A549 (cell line): ENCODE data around the gene TBX21. TPM values are rescaled to one million over a fixed set of nuclear protein-coding genes. Genes with fewer than 3 reads are reported as not detected.

ENCODE experiments used
- ATAC-seq, 2 experiments: fragments of 200-7000 bp in 1 of 2; fragments of >200 bp in 1 of 2; cut with Nextera tagmentation in 1 of 2; cut with Tn5 transposase in 1 of 2; 3 replicates each; pipeline versions ENCODE4 v1.8.0 to v1.9.1; 2018 to 2020; ENCODE audit warnings: mild to moderate bottlenecking in 1 of 2, moderate library complexity in 1 of 2
- CTCF ChIA-PET: fragments of 300-600 bp; sonication (Branson Sonifier 250); formaldehyde crosslinking; extraction: SDS; loops from one replicate; lab custom pipeline; 2021; ENCODE audit warnings: antibody characterized with exemption, inconsistent platforms; lab: Yijun Ruan, JAX
- POLR2A ChIA-PET: fragments of 350-600 bp; formaldehyde crosslinking; extraction: SDS; loops from one replicate; lab custom pipeline; 2021; ENCODE audit warnings: antibody characterized with exemption, inconsistent platforms; lab: Yijun Ruan, JAX
- DNase-seq, 2 experiments: peaks; one replicate each; pipeline versions ENCODE4 v3.0.0 to v3.0.0-alpha.2; 2011 to 2016; ENCODE audit warnings: low read depth in 1 of 2, low spot score in 1 of 2
- FAIRE-seq: peaks from 2 replicates; lab custom pipeline; 2011; peaks lifted over from hg19 to GRCh38; lab: Jason Lieb, UNC
- H3K27ac ChIP-seq, 2 experiments: fragments of >200 bp; sonication (Bioruptor Twin); formaldehyde crosslinking; 3 replicates each; pipeline ENCODE4 v1.5.1; 2016 to 2017
- H3K4me1 ChIP-seq: fragments of >200 bp; sonication (Bioruptor Twin); formaldehyde crosslinking; 3 replicates; pipeline ENCODE4 v1.6.1; 2016
- H3K4me2 ChIP-seq: fragments of >200 bp; sonication (Bioruptor Twin); formaldehyde crosslinking; 3 replicates; pipeline ENCODE4 v1.6.1; 2016
- H3K4me3 ChIP-seq: fragments of >200 bp; sonication (Bioruptor Twin); formaldehyde crosslinking; 3 replicates; pipeline ENCODE4 v1.5.1; 2016
- H3K9me3 ChIP-seq: fragments of >200 bp; sonication (Bioruptor Twin); formaldehyde crosslinking; 3 replicates; pipeline ENCODE4 v1.6.1; 2016
- ATOH8 ChIP-seq: fragments of 250-450 bp; sonication (Bioruptor Pico); IDR thresholded peaks from 2 replicates; pipeline ENCODE4 v1.5.0; 2020; ENCODE audit warnings: low read depth, mild to moderate bottlenecking, moderate library complexity
- CBX2 ChIP-seq: fragments of 200-600 bp; sonication (generic); IDR thresholded peaks from 2 replicates; pipeline ENCODE4 v1.6.1; 2016; ENCODE audit warnings: low read depth, mild to moderate bottlenecking, borderline replicate concordance
- CTCF ChIP-seq: fragments of >200 bp; sonication (Bioruptor Twin); formaldehyde crosslinking; IDR thresholded peaks from 3 replicates; pipeline ENCODE4 v1.5.1; 2016
- EHMT2 ChIP-seq: fragments of 200-600 bp; sonication (generic); IDR thresholded peaks from 2 replicates; pipeline ENCODE4 v1.6.1; 2016; ENCODE audit warnings: antibody characterized with exemption, low read depth, mild to moderate bottlenecking, moderate library complexity
- FOSB ChIP-seq: fragments of 250-450 bp; sonication (Bioruptor Pico); IDR thresholded peaks from 2 replicates; pipeline ENCODE4 v1.5.0; 2020; ENCODE audit warnings: mild to moderate bottlenecking, moderate library complexity
- GATA3 ChIP-seq: IDR thresholded peaks from 2 replicates; pipeline ENCODE4 v1.6.1; 2012; ENCODE audit warnings: borderline replicate concordance
- HES2 ChIP-seq: fragments of >200 bp; sonication (Bioruptor Twin); formaldehyde crosslinking; IDR thresholded peaks from 2 replicates; pipeline ENCODE4 v1.6.1; 2016
- HEYL ChIP-seq: fragments of 250-450 bp; sonication (Bioruptor Pico); IDR thresholded peaks from 2 replicates; pipeline ENCODE4 v1.8.0; 2021; ENCODE audit warnings: mild to moderate bottlenecking, moderate library complexity
- KDM1A ChIP-seq: fragments of 200-600 bp; sonication (generic); IDR thresholded peaks from 2 replicates; pipeline ENCODE4 v1.6.1; 2016; ENCODE audit warnings: low read depth, mild to moderate bottlenecking
- MAFK ChIP-seq: fragments of 450-650 bp; IDR thresholded peaks from 2 replicates; pipeline ENCODE4 v1.6.1; 2014; ENCODE audit not compliant: partially characterized antibody
- PBX3 ChIP-seq: IDR thresholded peaks from 2 replicates; pipeline ENCODE4 v1.6.1; 2012
- RAD21 ChIP-seq, 2 experiments: fragments of >200 bp in 1 of 2; sonication (Bioruptor Twin) in 1 of 2; formaldehyde crosslinking in 1 of 2; IDR thresholded peaks in 1 of 2; conservative IDR thresholded peaks in 1 of 2; 2 replicates in 1 of 2; 3 replicates in 1 of 2; pipeline ENCODE4 v1.6.1; 2012 to 2018; ENCODE audit warnings: inconsistent platforms in 1 of 2
- RNF2 ChIP-seq: fragments of 200-600 bp; sonication (generic); IDR thresholded peaks from 2 replicates; pipeline ENCODE4 v1.6.1; 2016; ENCODE audit warnings: low read depth, mild to moderate bottlenecking, antibody characterized with exemption, moderate library complexity, borderline replicate concordance
- TFCP2L1 ChIP-seq: fragments of 250-450 bp; sonication (Bioruptor Pico); IDR thresholded peaks from 2 replicates; pipeline ENCODE4 v1.5.0; 2021; ENCODE audit warnings: mild to moderate bottlenecking
- WGBS: methylation state at CpG from one replicate; pipeline ENCODE4 v1.1.6; 2017; ENCODE audit errors: missing lambda C conversion rate; 5-methylcytosine and 5-hydroxymethylcytosine counted together
- polyA plus RNA-seq, 4 experiments: library from polyadenylated mRNA; depleted of rRNA in 3 of 4; stranded (reverse); fragments of >200 nt; fragmentation: RNase III in 1 of 4; extraction: RNeasy Plus Mini Kit Qiagen cat#74134 plus additional on column Dnase treatment in 1 of 4; gene quantifications; 2 replicates in 3 of 4; 3 replicates in 1 of 4; pipeline ENCODE4 v1.2.3, GENCODE V29; 2011 to 2017

TBX21 gene
- polyA plus RNA-seq, 2 of the 4 experiments (the other 2 are of a cell fraction) = not detected

GRCh38 chr17:47751471-47751870 is 18.4 kb downstream of the TBX21 start:
- Histone ChIP-seq H3K27ac (no peak overlapping the region), H3K4me3 (no peak overlapping the region), H3K4me1 (no peaks in the 10 kb centered on the region), H3K9me3 (peaks cover 20% of the 10 kb centered on the region), H3K4me2 (no peak overlapping the region)
- no peak for FAIRE-seq
- ChIA-PET CTCF (interaction anchor here (0.6 to 3.0 kb wide), 5 partner anchors 9 to 101 kb away, joined by 3 to 12 read pairs (median 4); partner anchors contain the start of gene TBX21), POLR2A (no interaction called here)
- TF ChIP-seq MAFK = peak; percentile 38
- no peak for TF ChIP-seq CTCF
- no peak for DNase-seq
- 37% methylated on average over 3 of the region's 3 CpGs for WGBS
- ATAC-seq = no peak

GRCh38 chr17:47757386-47757785 is 24.4 kb downstream of the TBX21 start:
- ATAC-seq = no peak
- no peak overlapping the region for H3K4me3 ChIP-seq
- H3K9me3 ChIP-seq = peaks cover 26% of the 10 kb centered on the region
- TF ChIP-seq ATOH8 (CRISPR knock-in tag) (no peak), HES2 (no peak), GATA3 (no peak), PBX3 (no peak), RAD21 (conservative IDR thresholded peaks at IDR 0.05 in 1 of 2, IDR thresholded peaks at IDR 0.05 in 1 of 2) (no peak), FOSB (CRISPR knock-in tag) (no peak), EHMT2 (no peak)
- ChIA-PET POLR2A (no interaction called here), CTCF (interaction anchor here (0.8 to 2.8 kb wide), 3 partner anchors 17 to 59 kb away, joined by 3 to 9 read pairs (median 4); no protein-coding TSS in a partner anchor)
- no peak overlapping the region for H3K4me2 ChIP-seq
- no peaks in the 10 kb centered on the region for H3K4me1 ChIP-seq
- DNase-seq = no peak
- H3K27ac ChIP-seq = no peak overlapping the region
- 0% methylated on average over 1 of the region's 1 CpG for whole genome bisulfite sequencing
- no peak for FAIRE-seq

- WGBS = 18% methylated on average over 5 of the region's 5 CpGs
- TF ChIP-seq HEYL (no peak), CBX2 (no peak), KDM1A (no peak), TFCP2L1 (CRISPR knock-in tag) (no peak), RNF2 (no peak)
- ATAC-seq (no peak), FAIRE-seq (peak; percentile 51), DNase-seq (no peak)
- Histone ChIP-seq H3K4me3 (no peak overlapping the region), H3K4me2 (no peak overlapping the region), H3K4me1 (no peaks in the 10 kb centered on the region), H3K27ac (no peak overlapping the region), H3K9me3 (peaks cover 36% of the 10 kb centered on the region)
- ChIA-PET CTCF (interaction anchor here (0.8 to 0.9 kb wide), 2 partner anchors 10 to 60 kb away, joined by 3 read pairs; no protein-coding TSS in a partner anchor), POLR2A (interaction anchor here (0.7 kb wide), 1 partner anchor 10 kb away, joined by 4 read pairs; no protein-coding TSS in a partner anchor)
Observed at GRCh38 chr17:47760409-47761140, 27.5 kb downstream of the TBX21 start.
